ENCODE results near the gene DHX8. TPM values are rescaled to one million over a fixed set of nuclear protein-coding genes. Genes with fewer than 3 reads are reported as not detected.

DHX8 gene
- total and polyA plus RNA-seq, 4 donors, result 10.9 to 21.3 (median 19.4) TPM

DNA sequence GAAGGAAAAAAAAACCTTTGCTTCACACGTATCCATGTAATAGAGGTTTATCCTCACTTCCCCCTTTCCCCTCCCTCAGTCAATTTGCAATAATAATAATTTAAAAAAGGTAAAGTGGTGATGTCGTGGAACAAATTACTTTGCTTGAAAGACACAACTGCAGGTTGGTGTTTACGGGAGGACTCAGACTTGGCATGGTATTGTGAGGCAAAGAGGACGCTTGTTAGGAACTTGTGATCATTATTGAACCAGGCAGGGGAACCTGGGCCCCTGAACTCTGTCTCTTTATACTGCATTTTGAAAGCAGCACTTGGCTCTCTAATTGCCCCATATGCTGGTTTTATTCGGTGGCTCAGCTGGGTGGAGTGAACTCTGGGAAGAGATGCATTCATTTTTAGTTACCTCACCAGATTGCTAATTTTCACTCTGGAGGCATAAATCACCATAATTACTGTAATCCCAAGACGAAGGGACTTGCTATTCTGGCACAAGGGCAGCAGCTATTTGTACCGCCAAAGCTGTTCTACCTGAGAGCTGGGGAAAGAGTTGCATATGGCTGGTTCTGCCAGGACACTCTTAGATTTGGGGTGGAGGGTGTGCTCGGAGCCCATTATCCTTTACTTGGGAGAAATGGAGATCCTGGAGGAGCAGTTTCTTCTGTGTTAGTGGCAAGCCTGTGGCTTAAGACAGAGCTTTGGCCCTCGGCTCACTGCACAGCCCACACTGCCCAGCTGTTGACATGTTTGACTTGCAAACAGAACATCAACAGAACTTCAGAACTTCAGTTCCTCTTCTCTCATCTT is 5.7 kb upstream of the DHX8 start (continued):
- TF ChIP-seq MAX (IDR thresholded peaks at IDR 0.05), result peak; percentile 75

- TF ChIP-seq FOXA2 (IDR thresholded peaks at IDR 0.05) (peak; percentile 82), JUND (IDR thresholded peaks at IDR 0.05) (peak in 1 of 2 donors; percentile 84), NR2F2 (IDR thresholded peaks at IDR 0.05) (peak; percentile 54), RXRA (IDR thresholded peaks at IDR 0.05) (peak; percentile 97 to 98), MAX (IDR thresholded peaks at IDR 0.05) (peak; percentile 67), REST (IDR thresholded peaks at IDR 0.05) (peak; percentile 77), RAD21 (IDR thresholded peaks at IDR 0.05) (peak; percentile 56 to 74), TAF1 (conservative IDR thresholded peaks at IDR 0.05) (peak; percentile 14), ATF3 (IDR thresholded peaks at IDR 0.05) (peak; percentile 58), EGR1 (IDR thresholded peaks at IDR 0.05; ENCODE audit: low read depth in 2 of 2) (peak in 1 of 2 donors; percentile 70), SP1 (IDR thresholded peaks at IDR 0.05) (peak; percentile 91), HNF4A (conservative IDR thresholded peaks at IDR 0.05) (peak; percentile 89 to 91), FOXA1 (IDR thresholded peaks at IDR 0.05) (peak; percentile 71), GABPA (IDR thresholded peaks at IDR 0.05 in 1 of 2, conservative IDR thresholded peaks at IDR 0.05 in 1 of 2) (peak in 1 of 2 donors; percentile 58), YY1 (IDR thresholded peaks at IDR 0.05) (peak; percentile 78), HNF4G (IDR thresholded peaks at IDR 0.05) (peak; percentile 49)
- TF ChIP-seq, protein P1, sequence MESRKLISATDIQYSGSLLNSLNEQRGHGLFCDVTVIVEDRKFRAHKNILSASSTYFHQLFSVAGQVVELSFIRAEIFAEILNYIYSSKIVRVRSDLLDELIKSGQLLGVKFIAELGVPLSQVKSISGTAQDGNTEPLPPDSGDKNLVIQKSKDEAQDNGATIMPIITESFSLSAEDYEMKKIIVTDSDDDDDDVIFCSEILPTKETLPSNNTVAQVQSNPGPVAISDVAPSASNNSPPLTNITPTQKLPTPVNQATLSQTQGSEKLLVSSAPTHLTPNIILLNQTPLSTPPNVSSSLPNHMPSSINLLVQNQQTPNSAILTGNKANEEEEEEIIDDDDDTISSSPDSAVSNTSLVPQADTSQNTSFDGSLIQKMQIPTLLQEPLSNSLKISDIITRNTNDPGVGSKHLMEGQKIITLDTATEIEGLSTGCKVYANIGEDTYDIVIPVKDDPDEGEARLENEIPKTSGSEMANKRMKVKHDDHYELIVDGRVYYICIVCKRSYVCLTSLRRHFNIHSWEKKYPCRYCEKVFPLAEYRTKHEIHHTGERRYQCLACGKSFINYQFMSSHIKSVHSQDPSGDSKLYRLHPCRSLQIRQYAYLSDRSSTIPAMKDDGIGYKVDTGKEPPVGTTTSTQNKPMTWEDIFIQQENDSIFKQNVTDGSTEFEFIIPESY (IDR thresholded peaks at IDR 0.05), result peak; percentile 84
- TF ChIP-seq, protein P2, sequence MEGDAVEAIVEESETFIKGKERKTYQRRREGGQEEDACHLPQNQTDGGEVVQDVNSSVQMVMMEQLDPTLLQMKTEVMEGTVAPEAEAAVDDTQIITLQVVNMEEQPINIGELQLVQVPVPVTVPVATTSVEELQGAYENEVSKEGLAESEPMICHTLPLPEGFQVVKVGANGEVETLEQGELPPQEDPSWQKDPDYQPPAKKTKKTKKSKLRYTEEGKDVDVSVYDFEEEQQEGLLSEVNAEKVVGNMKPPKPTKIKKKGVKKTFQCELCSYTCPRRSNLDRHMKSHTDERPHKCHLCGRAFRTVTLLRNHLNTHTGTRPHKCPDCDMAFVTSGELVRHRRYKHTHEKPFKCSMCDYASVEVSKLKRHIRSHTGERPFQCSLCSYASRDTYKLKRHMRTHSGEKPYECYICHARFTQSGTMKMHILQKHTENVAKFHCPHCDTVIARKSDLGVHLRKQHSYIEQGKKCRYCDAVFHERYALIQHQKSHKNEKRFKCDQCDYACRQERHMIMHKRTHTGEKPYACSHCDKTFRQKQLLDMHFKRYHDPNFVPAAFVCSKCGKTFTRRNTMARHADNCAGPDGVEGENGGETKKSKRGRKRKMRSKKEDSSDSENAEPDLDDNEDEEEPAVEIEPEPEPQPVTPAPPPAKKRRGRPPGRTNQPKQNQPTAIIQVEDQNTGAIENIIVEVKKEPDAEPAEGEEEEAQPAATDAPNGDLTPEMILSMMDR (IDR thresholded peaks at IDR 0.05; ENCODE audit: low read depth, low read length, missing input control), result no peak
- Histone ChIP-seq H3K27ac (ENCODE audit: low read depth in 1 of 2, low read length in 2 of 2) (peak overlapping the region; percentile 87), H3K27me3 (ENCODE audit: control insufficient read depth in 4 of 4, insufficient read depth in 4 of 4, low read length in 3 of 4) (no peaks in the 10 kb centered on the region), H3K9ac (ENCODE audit: low read depth in 1 of 2, low read length in 2 of 2) (peak overlapping the region in 1 of 2 donors; percentile 7), H3K9me3 (ENCODE audit: control insufficient read depth in 4 of 4, low read length in 3 of 4) (no peaks in the 10 kb centered on the region), H3K4me1 (ENCODE audit: control insufficient read depth in 4 of 4, insufficient read depth in 4 of 4, low read length in 3 of 4) (peaks cover 19 to 71% (median 54%) of the 10 kb centered on the region in 4 donors), H3K4me3 (ENCODE audit: low read depth in 1 of 3, low read length in 3 of 3) (no peak overlapping the region), H3K36me3 (ENCODE audit: control insufficient read depth in 4 of 4, insufficient read depth in 3 of 4, low read depth in 1 of 4, low read length in 3 of 4) (no peaks in the 10 kb centered on the region)
- WGBS, result 37% methylated on average over 3 of the region's 3 CpGs
- no peak for DNase-seq (ENCODE audit: low spot score)
Measured at GRCh38 chr17:43479948-43480347, 3.8 kb upstream of the DHX8 start.
